A549 treated with dexamethasone at 1 μM for 4 hours (cell line): ENCODE data around the gene NAXE. TPM values are rescaled to one million over a fixed set of nuclear protein-coding genes. Genes with fewer than 3 reads are reported as not detected.

Source experiments
- total RNA-seq: library from RNA; stranded (reverse); fragments of 200-300 nt; extraction: Qiagen RNA extraction; gene quantifications from 5 replicates; pipeline ENCODE4 v1.2.3, GENCODE V29; 2022

Gene NAXE
- 148 to 167 TPM (median 154 TPM) in 5 replicates for total RNA-seq

DNA sequence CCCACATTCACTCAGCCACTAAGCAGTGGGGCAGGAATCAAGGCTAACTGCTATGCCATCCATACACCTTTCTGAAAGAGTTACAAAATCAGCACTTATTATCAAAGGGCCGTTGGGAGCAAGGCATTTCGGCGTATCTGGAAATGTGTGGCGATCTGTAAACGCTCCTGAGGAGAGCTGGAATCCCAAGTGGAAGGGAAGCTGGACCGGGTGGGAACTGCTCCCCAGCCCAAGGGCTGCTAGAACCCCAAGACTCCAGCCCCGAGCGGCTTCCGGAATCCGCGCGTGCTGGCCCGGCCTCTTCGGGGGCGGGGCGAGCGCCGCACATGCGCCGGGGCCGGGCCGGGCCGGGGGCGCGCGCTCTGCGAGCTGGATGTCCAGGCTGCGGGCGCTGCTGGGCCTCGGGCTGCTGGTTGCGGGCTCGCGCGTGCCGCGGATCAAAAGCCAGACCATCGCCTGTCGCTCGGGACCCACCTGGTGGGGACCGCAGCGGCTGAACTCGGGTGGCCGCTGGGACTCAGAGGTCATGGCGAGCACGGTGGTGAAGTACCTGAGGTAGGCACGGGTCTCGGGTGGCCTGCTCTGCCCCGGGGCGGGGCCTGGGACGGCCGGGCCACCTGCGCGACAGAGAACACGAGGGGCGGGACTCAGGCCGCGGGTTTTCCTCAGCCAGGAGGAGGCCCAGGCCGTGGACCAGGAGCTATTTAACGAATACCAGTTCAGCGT is at the start of gene NAXE:
Gene NAXE, plus strand, starts transcription at position 345 of the 726 bp plus-strand sequence. Its CDS starts 29 bp downstream, at position 374.

GRCh38 chr1:156571919-156572662 is 19.5 kb upstream of the NAXE start, which contains the start of gene IQGAP3:
TSS of gene IQGAP3 (minus strand) at chr1:156572565. CDS start at chr1:156572529, 36 bp downstream.

DNA sequence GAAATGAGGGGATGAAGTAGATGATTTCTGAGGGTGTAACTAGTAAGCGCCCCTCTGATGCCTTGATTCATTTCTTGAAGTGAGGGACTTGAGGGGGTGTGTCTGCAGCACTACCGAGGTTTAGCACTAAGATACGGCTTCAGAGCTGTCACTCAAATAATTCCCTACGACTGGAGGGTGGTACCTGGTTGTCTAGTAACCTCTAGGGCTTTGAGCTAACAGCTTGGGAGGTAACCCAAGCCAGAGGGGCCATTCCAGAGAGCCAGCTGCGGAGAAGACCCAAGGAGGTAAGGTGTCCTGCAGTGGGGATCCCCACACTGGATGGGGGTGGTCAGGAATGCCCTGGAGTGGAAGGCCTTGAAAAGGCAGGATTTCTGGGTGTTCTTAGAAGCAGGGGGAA is 12.1 kb upstream of the NAXE start, which contains the start of gene TTC24:
Gene TTC24, plus strand, starts transcription at position 252 of the 400 bp plus-strand sequence. CDS start 1,642 bp downstream, outside the sequence.

DNA sequence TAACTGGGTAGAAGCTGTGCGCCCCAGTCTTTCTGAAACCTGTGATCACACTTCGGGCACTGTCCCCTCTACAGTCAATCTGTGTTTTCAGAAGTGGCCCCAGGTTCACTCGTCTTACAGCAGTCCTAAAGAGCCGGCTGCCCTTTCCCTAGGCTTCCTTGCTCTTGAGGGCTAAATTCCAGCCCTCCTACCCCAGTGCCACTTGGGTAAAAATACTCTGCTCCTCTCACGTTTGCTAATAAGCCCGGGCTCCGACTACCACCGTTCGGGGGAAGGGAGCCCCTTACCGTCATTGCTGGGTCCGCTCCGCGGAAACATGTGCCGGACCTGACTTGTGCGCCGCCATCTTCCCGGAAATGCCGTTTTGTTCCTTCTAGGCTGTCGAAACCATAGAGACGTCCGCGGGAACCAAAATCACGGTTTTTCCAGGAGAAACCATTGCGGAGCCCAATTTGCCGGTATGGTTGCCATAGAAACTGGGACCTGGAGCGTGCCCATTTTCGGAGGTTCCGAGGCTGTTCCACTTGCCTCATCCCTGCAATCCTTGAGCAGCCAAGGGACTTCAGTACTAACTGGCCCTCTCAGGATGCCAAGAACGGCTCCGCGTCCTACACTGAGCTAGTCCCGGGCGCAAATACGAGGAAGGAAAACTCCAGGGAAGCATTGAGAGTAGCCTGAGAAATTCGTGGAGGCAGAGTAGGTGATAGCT is 9.7 kb downstream of the NAXE start, which contains the start of gene GPATCH4:
Gene GPATCH4, minus strand, starts transcription at position 358 of the 709 bp plus-strand sequence.

GRCh38 chr1:156618853-156619581 is 27.4 kb downstream of the NAXE start, which contains the start of gene HAPLN2:
TSS of gene HAPLN2 (plus strand) at chr1:156619415. CDS start at chr1:156623491, 4,076 bp downstream.

GRCh38 chr1:156641761-156642264 is 50.2 kb downstream of the NAXE start, which contains the start of gene BCAN:
TSS of gene BCAN (plus strand) at chr1:156642117. CDS start at chr1:156646055, 3,938 bp downstream.

Other genes starting within 250 kb of the NAXE start
- gene RHBG, start 222.6 kb upstream of the NAXE start, total RNA-seq = not detected in 5 replicates
- gene MEF2D, start 91.0 kb upstream of the NAXE start, total RNA-seq = 19.8 to 38.2 TPM (median 33.5 TPM) in 5 replicates
- 9.2 to 20.0 TPM (median 17.9 TPM) in 5 replicates for gene IQGAP3, start 19.2 kb upstream of the NAXE start, total RNA-seq
- not detected in 5 replicates for gene TTC24, start 12.1 kb upstream of the NAXE start, total RNA-seq
- gene GPATCH4, start 9.7 kb downstream of the NAXE start, total RNA-seq = 63.7 to 88.0 TPM (median 65.8 TPM) in 5 replicates
- gene HAPLN2, start 27.6 kb downstream of the NAXE start, total RNA-seq = 0.09 to 0.46 TPM (median 0.19 TPM) in 5 replicates
- gene BCAN, start 50.3 kb downstream of the NAXE start, total RNA-seq = 0.11 to 0.14 TPM in 2 of 5 replicates, not detected in the others
- gene NES, start 85.6 kb downstream of the NAXE start, total RNA-seq = 1.3 TPM in 5 replicates
- 7.2 to 11.0 TPM (median 8.9 TPM) in 5 replicates for gene CRABP2, start 113.8 kb downstream of the NAXE start, total RNA-seq
- 20.9 to 24.1 TPM (median 23.2 TPM) in 5 replicates for gene METTL25B, start 136.7 kb downstream of the NAXE start, total RNA-seq
- gene ISG20L2, start 137.0 kb downstream of the NAXE start, total RNA-seq = 40.1 to 53.8 TPM (median 46.0 TPM) in 5 replicates
- 189 to 212 TPM (median 200 TPM) in 5 replicates for gene MRPL24, start 149.3 kb downstream of the NAXE start, total RNA-seq
- 423 to 447 TPM (median 444 TPM) in 5 replicates for gene HDGF, start 159.9 kb downstream of the NAXE start, total RNA-seq
- gene PRCC, start 175.8 kb downstream of the NAXE start, total RNA-seq = 63.4 to 85.5 TPM (median 76.8 TPM) in 5 replicates
- gene SH2D2A, start 225.1 kb downstream of the NAXE start, total RNA-seq = 2.5 to 4.6 TPM (median 3.3 TPM) in 5 replicates